GM20431 (cell line): ENCODE results near the gene SH3BP4.

Experiments used
- in situ Hi-C: fragments of 300-500 bp; cut with MseI, MboI; formaldehyde crosslinking; loops from one replicate; pipeline ENCODE4 v1.15.0; 2020; ENCODE audit warnings: low sequenced_read_pairs; ENCODE audit not compliant: unreplicated experiment

The SH3BP4 gene

GRCh38 chr2:234994438-234995321 lies 42.9 kb downstream of the SH3BP4 start:
- in situ Hi-C loops: no loop called here

- in situ Hi-C loops: no loop called here
Measured at GRCh38 chr2:234995332-234996068, 43.7 kb downstream of the SH3BP4 start.

- in situ Hi-C loops: no loop called here
Measured at GRCh38 chr2:234996069-234996940, 44.5 kb downstream of the SH3BP4 start.

- in situ Hi-C loops: no loop called here
Measured at GRCh38 chr2:234996941-234997270, 45.1 kb downstream of the SH3BP4 start.

- in situ Hi-C loops: no loop called here
Measured at GRCh38 chr2:234997389-234997788, 45.6 kb downstream of the SH3BP4 start.

- in situ Hi-C loops: no loop called here
Measured at GRCh38 chr2:234998404-234999211, 46.8 kb downstream of the SH3BP4 start.

GRCh38 chr2:234999740-235000425 lies 48.1 kb downstream of the SH3BP4 start:
- in situ Hi-C loops: no loop called here

- in situ Hi-C loops: no loop called here
Measured at GRCh38 chr2:235000426-235001236, 48.8 kb downstream of the SH3BP4 start.

GRCh38 chr2:235001237-235002133 lies 49.7 kb downstream of the SH3BP4 start:
- in situ Hi-C loops: no loop called here

GRCh38 chr2:235002198-235003095 lies 50.6 kb downstream of the SH3BP4 start:
- in situ Hi-C loops: no loop called here

- in situ Hi-C loops: no loop called here
Measured at GRCh38 chr2:235003096-235003775, 51.4 kb downstream of the SH3BP4 start.

GRCh38 chr2:235004329-235004903 lies 52.6 kb downstream of the SH3BP4 start:
- in situ Hi-C loops: no loop called here

GRCh38 chr2:235005023-235005422 lies 53.2 kb downstream of the SH3BP4 start:
- in situ Hi-C loops: no loop called here

GRCh38 chr2:235005603-235006259 lies 53.9 kb downstream of the SH3BP4 start:
- in situ Hi-C loops: no loop called here

- in situ Hi-C loops: no loop called here
Measured at GRCh38 chr2:235006461-235006860, 54.6 kb downstream of the SH3BP4 start.
